MM.1S (cell line): ENCODE data around the gene ENOX2.

Experiments
- EZH2 ChIP-seq: fragments of 300-600 bp; sonication (generic); optimal IDR thresholded peaks from 2 replicates; pipeline ENCODE3; 2017; ENCODE audit warnings: low read depth, mild to moderate bottlenecking, antibody characterized with exemption, low read length, mixed read lengths
- TF ChIP-seq, protein P1 (sequence below): fragments of 300-600 bp; sonication (generic); IDR thresholded peaks from 2 replicates; pipeline ENCODE4 v1.5.1; 2016; ENCODE audit warnings: antibody characterized with exemption, low read length, mixed read lengths

DNA sequence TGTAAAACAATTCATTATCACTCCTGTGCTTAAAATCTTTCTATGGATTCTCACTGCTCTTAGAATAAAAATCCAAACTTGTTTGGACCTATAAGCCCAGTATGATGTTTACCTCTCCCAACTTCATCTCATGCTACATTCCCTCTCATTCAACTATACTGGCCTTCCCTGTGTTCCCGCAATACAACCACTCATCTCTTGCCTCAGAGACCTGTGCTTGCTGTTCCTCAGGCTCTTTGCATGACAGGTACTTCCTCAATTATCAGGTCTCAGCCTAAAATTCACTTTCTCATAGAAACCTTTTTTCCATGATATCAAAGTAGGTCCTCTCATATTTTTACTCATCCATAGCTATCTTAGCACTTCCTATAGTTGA lies 71.7 kb downstream of the ENOX2 start:
- TF ChIP-seq, protein P1, sequence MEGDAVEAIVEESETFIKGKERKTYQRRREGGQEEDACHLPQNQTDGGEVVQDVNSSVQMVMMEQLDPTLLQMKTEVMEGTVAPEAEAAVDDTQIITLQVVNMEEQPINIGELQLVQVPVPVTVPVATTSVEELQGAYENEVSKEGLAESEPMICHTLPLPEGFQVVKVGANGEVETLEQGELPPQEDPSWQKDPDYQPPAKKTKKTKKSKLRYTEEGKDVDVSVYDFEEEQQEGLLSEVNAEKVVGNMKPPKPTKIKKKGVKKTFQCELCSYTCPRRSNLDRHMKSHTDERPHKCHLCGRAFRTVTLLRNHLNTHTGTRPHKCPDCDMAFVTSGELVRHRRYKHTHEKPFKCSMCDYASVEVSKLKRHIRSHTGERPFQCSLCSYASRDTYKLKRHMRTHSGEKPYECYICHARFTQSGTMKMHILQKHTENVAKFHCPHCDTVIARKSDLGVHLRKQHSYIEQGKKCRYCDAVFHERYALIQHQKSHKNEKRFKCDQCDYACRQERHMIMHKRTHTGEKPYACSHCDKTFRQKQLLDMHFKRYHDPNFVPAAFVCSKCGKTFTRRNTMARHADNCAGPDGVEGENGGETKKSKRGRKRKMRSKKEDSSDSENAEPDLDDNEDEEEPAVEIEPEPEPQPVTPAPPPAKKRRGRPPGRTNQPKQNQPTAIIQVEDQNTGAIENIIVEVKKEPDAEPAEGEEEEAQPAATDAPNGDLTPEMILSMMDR, result no peak
- no peak for TF ChIP-seq EZH2
